ENCODE measurements around the gene RAB3GAP2.

DNA sequence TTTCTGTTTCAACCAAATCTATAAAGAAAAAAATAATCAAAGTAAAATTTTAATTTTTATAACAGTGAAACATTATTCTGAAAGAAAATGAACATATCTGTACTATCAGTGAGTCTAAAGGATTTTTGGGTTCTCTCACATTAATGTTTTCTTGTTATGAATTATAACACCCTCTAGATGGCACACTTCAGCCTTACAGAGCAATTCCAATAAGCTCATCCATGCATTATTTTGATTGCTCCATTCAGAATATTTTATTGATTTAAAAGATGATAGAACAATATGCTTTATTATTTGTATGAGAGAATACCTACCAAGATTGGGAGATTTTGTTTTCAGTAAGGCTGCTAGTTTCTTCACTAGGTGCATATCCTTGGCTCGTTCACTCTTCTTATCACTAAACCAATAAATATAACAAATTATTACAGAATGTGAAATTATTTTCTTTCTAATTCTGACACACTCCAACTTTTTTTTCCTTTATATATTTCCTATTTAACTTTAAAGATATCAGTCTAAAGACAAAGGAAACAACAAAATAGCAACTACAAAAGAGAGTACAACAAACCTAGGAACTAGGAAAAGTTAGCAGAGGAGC lies 82.4 kb downstream of the RAB3GAP2 start:
- TF ChIP-seq POLR2A (IDR thresholded peaks at IDR 0.05; ENCODE audit: low read depth, low read length): no peak
- TF ChIP-seq POLR2AphosphoS5 (IDR thresholded peaks at IDR 0.05; ENCODE audit: low read depth, low read length): no peak
- TF ChIP-seq TAF1 (IDR thresholded peaks at IDR 0.05; ENCODE audit: low read depth, low read length): no peak
- no peak for TF ChIP-seq POU2F2 (IDR thresholded peaks at IDR 0.05; ENCODE audit: low read depth, low read length)
